A549 (cell line): ENCODE results near the gene C14orf119.

Experiments used
- CEBPB ChIP-seq, 2 experiments: fragments of >200 bp in 1 of 2; sonication (Bioruptor Twin) in 1 of 2; formaldehyde crosslinking in 1 of 2; IDR thresholded peaks; 2 replicates each; pipeline ENCODE4 v1.6.1; 2012 to 2016
- ESRRA ChIP-seq: fragments of 150-350 bp; IDR thresholded peaks from 2 replicates; pipeline ENCODE4 v1.6.1; 2014; ENCODE audit warnings: mild to moderate bottlenecking, low read length, borderline replicate concordance
- FOSL2 ChIP-seq, 2 experiments: fragments of 450-650 bp in 1 of 2; fragments of >200 bp in 1 of 2; sonication (Bioruptor Twin) in 1 of 2; formaldehyde crosslinking; IDR thresholded peaks; 2 replicates each; pipeline versions ENCODE4 v1.5.0 to v1.6.1; 2016 to 2020; ENCODE audit warnings: mild to moderate bottlenecking in 1 of 2, moderate library complexity in 1 of 2
- POLR2A ChIP-seq: IDR thresholded peaks from 2 replicates; pipeline ENCODE4 v1.6.1; 2012; ENCODE audit warnings: mild to moderate bottlenecking, low read length
- RNF2 ChIP-seq: fragments of 200-600 bp; sonication (generic); IDR thresholded peaks from 2 replicates; pipeline ENCODE4 v1.6.1; 2016; ENCODE audit warnings: low read depth, mild to moderate bottlenecking, antibody characterized with exemption, moderate library complexity, borderline replicate concordance
- ZC3H11A ChIP-seq: fragments of 450-650 bp; IDR thresholded peaks from 2 replicates; pipeline ENCODE4 v1.6.1; 2014; ENCODE audit warnings: antibody characterized with exemption, mild to moderate bottlenecking
- ZSCAN20 ChIP-seq: fragments of 250-450 bp; sonication (Bioruptor Pico); IDR thresholded peaks from 2 replicates; pipeline ENCODE4 v1.8.0; 2022; ENCODE audit warnings: mild to moderate bottlenecking, moderate library complexity
- TF ChIP-seq, protein P1 (sequence below): fragments of >200 bp; sonication (Bioruptor Twin); formaldehyde crosslinking; IDR thresholded peaks from 3 replicates; pipeline ENCODE4 v1.5.1; 2016
- TF ChIP-seq, protein P2 (sequence below): fragments of 150-350 bp; IDR thresholded peaks from 2 replicates; pipeline ENCODE4 v1.6.1; 2014; ENCODE audit warnings: low read depth, mild to moderate bottlenecking, low read length
- TF ChIP-seq, protein P3 (sequence below): fragments of >200 bp; sonication (Bioruptor Twin); formaldehyde crosslinking; IDR thresholded peaks from 3 replicates; pipeline ENCODE4 v1.6.1; 2016

DNA sequence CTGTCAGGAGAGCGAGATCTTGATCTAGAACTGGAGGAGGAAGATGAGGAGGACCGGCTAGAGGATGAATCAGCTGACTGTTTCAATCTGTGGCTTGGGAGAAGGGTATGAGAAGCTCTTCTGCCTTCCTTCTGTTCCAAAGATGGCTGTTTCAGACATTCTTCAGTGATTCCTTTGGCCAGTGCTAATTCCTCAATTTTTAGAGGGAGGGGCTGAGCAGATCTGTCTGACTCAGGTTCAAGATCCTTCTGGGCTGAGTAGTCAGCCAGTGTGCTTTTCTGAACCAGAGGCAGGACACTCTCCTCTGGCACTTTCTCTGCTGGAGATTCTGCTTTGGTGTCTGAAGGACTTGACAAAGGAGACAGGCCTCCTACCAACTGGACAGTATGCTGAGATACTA, 15.6 kb upstream of the C14orf119 start:
- TF ChIP-seq POLR2A = no peak
- TF ChIP-seq, protein P1, sequence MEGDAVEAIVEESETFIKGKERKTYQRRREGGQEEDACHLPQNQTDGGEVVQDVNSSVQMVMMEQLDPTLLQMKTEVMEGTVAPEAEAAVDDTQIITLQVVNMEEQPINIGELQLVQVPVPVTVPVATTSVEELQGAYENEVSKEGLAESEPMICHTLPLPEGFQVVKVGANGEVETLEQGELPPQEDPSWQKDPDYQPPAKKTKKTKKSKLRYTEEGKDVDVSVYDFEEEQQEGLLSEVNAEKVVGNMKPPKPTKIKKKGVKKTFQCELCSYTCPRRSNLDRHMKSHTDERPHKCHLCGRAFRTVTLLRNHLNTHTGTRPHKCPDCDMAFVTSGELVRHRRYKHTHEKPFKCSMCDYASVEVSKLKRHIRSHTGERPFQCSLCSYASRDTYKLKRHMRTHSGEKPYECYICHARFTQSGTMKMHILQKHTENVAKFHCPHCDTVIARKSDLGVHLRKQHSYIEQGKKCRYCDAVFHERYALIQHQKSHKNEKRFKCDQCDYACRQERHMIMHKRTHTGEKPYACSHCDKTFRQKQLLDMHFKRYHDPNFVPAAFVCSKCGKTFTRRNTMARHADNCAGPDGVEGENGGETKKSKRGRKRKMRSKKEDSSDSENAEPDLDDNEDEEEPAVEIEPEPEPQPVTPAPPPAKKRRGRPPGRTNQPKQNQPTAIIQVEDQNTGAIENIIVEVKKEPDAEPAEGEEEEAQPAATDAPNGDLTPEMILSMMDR = no peak
- no peak for TF ChIP-seq ZSCAN20 (CRISPR knock-in tag)
- TF ChIP-seq, protein P2, sequence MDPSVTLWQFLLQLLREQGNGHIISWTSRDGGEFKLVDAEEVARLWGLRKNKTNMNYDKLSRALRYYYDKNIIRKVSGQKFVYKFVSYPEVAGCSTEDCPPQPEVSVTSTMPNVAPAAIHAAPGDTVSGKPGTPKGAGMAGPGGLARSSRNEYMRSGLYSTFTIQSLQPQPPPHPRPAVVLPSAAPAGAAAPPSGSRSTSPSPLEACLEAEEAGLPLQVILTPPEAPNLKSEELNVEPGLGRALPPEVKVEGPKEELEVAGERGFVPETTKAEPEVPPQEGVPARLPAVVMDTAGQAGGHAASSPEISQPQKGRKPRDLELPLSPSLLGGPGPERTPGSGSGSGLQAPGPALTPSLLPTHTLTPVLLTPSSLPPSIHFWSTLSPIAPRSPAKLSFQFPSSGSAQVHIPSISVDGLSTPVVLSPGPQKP = no peak
- no peak for TF ChIP-seq RNF2
- no peak for TF ChIP-seq ESRRA
- TF ChIP-seq CEBPB (IDR thresholded peaks at IDR 0.05) = no peak
- TF ChIP-seq, protein P3, sequence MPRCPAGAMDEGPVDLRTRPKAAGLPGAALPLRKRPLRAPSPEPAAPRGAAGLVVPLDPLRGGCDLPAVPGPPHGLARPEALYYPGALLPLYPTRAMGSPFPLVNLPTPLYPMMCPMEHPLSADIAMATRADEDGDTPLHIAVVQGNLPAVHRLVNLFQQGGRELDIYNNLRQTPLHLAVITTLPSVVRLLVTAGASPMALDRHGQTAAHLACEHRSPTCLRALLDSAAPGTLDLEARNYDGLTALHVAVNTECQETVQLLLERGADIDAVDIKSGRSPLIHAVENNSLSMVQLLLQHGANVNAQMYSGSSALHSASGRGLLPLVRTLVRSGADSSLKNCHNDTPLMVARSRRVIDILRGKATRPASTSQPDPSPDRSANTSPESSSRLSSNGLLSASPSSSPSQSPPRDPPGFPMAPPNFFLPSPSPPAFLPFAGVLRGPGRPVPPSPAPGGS = no peak
- TF ChIP-seq FOSL2 (IDR thresholded peaks at IDR 0.05) = no peak
- TF ChIP-seq FOSL2 (CRISPR knock-in tag; IDR thresholded peaks at IDR 0.05) = no peak
- TF ChIP-seq ZC3H11A = no peak
